ENCODE results near the gene ZC3H18. TPM values are rescaled to one million over a fixed set of nuclear protein-coding genes. Genes with fewer than 3 reads are reported as not detected.

The ZC3H18 gene
- total RNA-seq, 1 experiment from 2014 or later, result 11.8 TPM

GRCh38 chr16:88623858-88624257 is 53.7 kb downstream of the ZC3H18 start:
- H3K9ac ChIP-seq (ENCODE audit: low read length), result no peak overlapping the region
- no peaks in the 10 kb centered on the region for H4K20me1 ChIP-seq (ENCODE audit: low read length)
- no peak overlapping the region for H2AFZ ChIP-seq (ENCODE audit: low read length)
- H3K36me3 ChIP-seq (ENCODE audit: low read depth, low read length), result no peaks in the 10 kb centered on the region; the same call in 1 of the 2 replicates
- no peaks in the 10 kb centered on the region for H3K4me1 ChIP-seq (ENCODE audit: insufficient read depth, low read length)
- intact Hi-C loops (cut with micrococcal nuclease), result no loop called here
- H3K9me3 ChIP-seq (ENCODE audit: low read length), result no peaks in the 10 kb centered on the region
- ATAC-seq, result no peak
- no peak for DNase-seq
- H3K79me2 ChIP-seq (ENCODE audit: low read length), result no peaks in the 10 kb centered on the region
- ChIA-PET CTCF (no interaction called here), POLR2A (ENCODE audit: unreplicated experiment) (no interaction called here)
- no peak overlapping the region for H3K4me2 ChIP-seq (ENCODE audit: low read length)
- H3K9me2 ChIP-seq (replicated peaks; ENCODE audit: low read length), result no peaks in the 10 kb centered on the region
- BruUV-seq (replicated peaks), result no TSS peak
- H3F3A ChIP-seq (ENCODE audit: low read length, unreplicated experiment), result no peaks in the 10 kb centered on the region
- H3K27ac ChIP-seq (ENCODE audit: low read length), result no peak overlapping the region
- TF ChIP-seq EZH2phosphoT487 (IDR thresholded peaks at IDR 0.05; ENCODE audit: borderline replicate concordance, low read length), result no peak
- no peak for TF ChIP-seq EZH2 (IDR thresholded peaks at IDR 0.05; ENCODE audit: low read length, unreplicated experiment)
- no peak for TF ChIP-seq CTCF (conservative IDR thresholded peaks at IDR 0.05; ENCODE audit: low read depth, low read length)
- no peaks in the 10 kb centered on the region for H3K27me3 ChIP-seq (ENCODE audit: low read length)
- H3K4me3 ChIP-seq (ENCODE audit: low read length), result no peak overlapping the region

GRCh38 chr16:88624481-88624880 is 54.3 kb downstream of the ZC3H18 start:
- H2AFZ ChIP-seq (ENCODE audit: low read length), result no peak overlapping the region
- H4K20me1 ChIP-seq (ENCODE audit: low read length), result no peaks in the 10 kb centered on the region
- no peaks in the 10 kb centered on the region for H3K79me2 ChIP-seq (ENCODE audit: low read length)
- H3K4me1 ChIP-seq (ENCODE audit: insufficient read depth, low read length), result no peaks in the 10 kb centered on the region
- no peak for TF ChIP-seq EZH2phosphoT487 (IDR thresholded peaks at IDR 0.05; ENCODE audit: borderline replicate concordance, low read length)
- TF ChIP-seq CTCF (conservative IDR thresholded peaks at IDR 0.05; ENCODE audit: low read depth, low read length), result no peak
- TF ChIP-seq EZH2 (IDR thresholded peaks at IDR 0.05; ENCODE audit: low read length, unreplicated experiment), result no peak
- no peaks in the 10 kb centered on the region for H3K27me3 ChIP-seq (ENCODE audit: low read length)
- H3K9ac ChIP-seq (ENCODE audit: low read length), result no peak overlapping the region
- no peaks in the 10 kb centered on the region; the same call in 1 of the 2 replicates for H3K36me3 ChIP-seq (ENCODE audit: low read depth, low read length)
- no peak overlapping the region for H3K4me3 ChIP-seq (ENCODE audit: low read length)
- intact Hi-C loops (cut with micrococcal nuclease), result no loop called here
- DNase-seq (no peak), ATAC-seq (no peak)
- no peak overlapping the region for H3K27ac ChIP-seq (ENCODE audit: low read length)
- H3K9me2 ChIP-seq (replicated peaks; ENCODE audit: low read length), result no peaks in the 10 kb centered on the region
- BruUV-seq (replicated peaks), result no TSS peak
- no peaks in the 10 kb centered on the region for H3F3A ChIP-seq (ENCODE audit: low read length, unreplicated experiment)
- no peaks in the 10 kb centered on the region for H3K9me3 ChIP-seq (ENCODE audit: low read length)
- no peak overlapping the region for H3K4me2 ChIP-seq (ENCODE audit: low read length)
- POLR2A ChIA-PET (ENCODE audit: unreplicated experiment), result no interaction called here
- CTCF ChIA-PET, result no interaction called here

- Histone ChIP-seq H3K4me3 (ENCODE audit: low read length) (no peak overlapping the region), H3F3A (ENCODE audit: low read length, unreplicated experiment) (no peaks in the 10 kb centered on the region), H3K4me1 (ENCODE audit: insufficient read depth, low read length) (no peaks in the 10 kb centered on the region), H4K20me1 (ENCODE audit: low read length) (no peaks in the 10 kb centered on the region), H3K27me3 (ENCODE audit: low read length) (no peaks in the 10 kb centered on the region), H3K9me3 (ENCODE audit: low read length) (no peaks in the 10 kb centered on the region), H3K79me2 (ENCODE audit: low read length) (no peaks in the 10 kb centered on the region), H3K27ac (ENCODE audit: low read length) (no peak overlapping the region), H3K4me2 (ENCODE audit: low read length) (no peak overlapping the region), H3K9ac (ENCODE audit: low read length) (no peak overlapping the region), H3K9me2 (replicated peaks; ENCODE audit: low read length) (no peaks in the 10 kb centered on the region), H2AFZ (ENCODE audit: low read length) (no peak overlapping the region), H3K36me3 (ENCODE audit: low read depth, low read length) (no peaks in the 10 kb centered on the region; the same call in 1 of the 2 replicates)
- DNase-seq, result no peak
- ChIA-PET POLR2A (ENCODE audit: unreplicated experiment) (no interaction called here), CTCF (no interaction called here)
- BruUV-seq (replicated peaks), result no TSS peak
- intact Hi-C loops (cut with micrococcal nuclease), result no loop called here
- no peak for ATAC-seq
- no peak for TF ChIP-seq EZH2phosphoT487 (IDR thresholded peaks at IDR 0.05; ENCODE audit: borderline replicate concordance, low read length)
- TF ChIP-seq EZH2 (IDR thresholded peaks at IDR 0.05; ENCODE audit: low read length, unreplicated experiment), result no peak
- no peak for TF ChIP-seq CTCF (conservative IDR thresholded peaks at IDR 0.05; ENCODE audit: low read depth, low read length)
Observed at GRCh38 chr16:88624977-88625576, 54.9 kb downstream of the ZC3H18 start.
